GM23338 (cell line): Measurements from ENCODE around the gene LEFTY2. TPM values are rescaled to one million over a fixed set of nuclear protein-coding genes. Genes with fewer than 3 reads are reported as not detected.

ENCODE experiments used
- ATAC-seq: fragments of 200-7000 bp; cut with Tn5 transposase; 3 replicates; pipeline ENCODE4 v1.9.1; 2020
- DNase-seq: peaks from one replicate; pipeline ENCODE4 v3.0.0-alpha.2; 2015; ENCODE audit warnings: low spot score
- H2AFZ ChIP-seq: fragments of 200-600 bp; sonication (generic); 2 replicates; pipeline ENCODE4 v1.8.0; 2016; ENCODE audit warnings: antibody characterized with exemption, mild to moderate bottlenecking, moderate library complexity
- H3F3A ChIP-seq: fragments of 200-600 bp; sonication (generic); replicated peaks from 2 replicates; pipeline ENCODE4 v1.8.0; 2017; ENCODE audit warnings: antibody characterized with exemption, mixed run types, low read depth
- H3K27ac ChIP-seq: fragments of 200-600 bp; sonication (generic); 2 replicates; pipeline ENCODE4 v1.6.1; 2016; ENCODE audit warnings: low read depth
- H3K27me3 ChIP-seq: fragments of 200-600 bp; sonication (generic); 2 replicates; pipeline ENCODE4 v1.8.0; 2016; ENCODE audit warnings: mild to moderate bottlenecking, mixed run types, moderate library complexity; ENCODE audit not compliant: insufficient read depth
- H3K36me3 ChIP-seq: fragments of 200-600 bp; sonication (generic); 2 replicates; pipeline ENCODE4 v1.8.0; 2016; ENCODE audit warnings: mild to moderate bottlenecking; ENCODE audit not compliant: insufficient read depth
- H3K4me1 ChIP-seq: fragments of 200-600 bp; sonication (generic); 2 replicates; pipeline ENCODE4 v1.8.0; 2016; ENCODE audit warnings: mild to moderate bottlenecking, moderate library complexity; ENCODE audit not compliant: insufficient read depth
- H3K4me2 ChIP-seq: fragments of 200-600 bp; sonication (generic); 2 replicates; pipeline ENCODE4 v1.7.1; 2017; ENCODE audit warnings: mixed run types
- H3K4me3 ChIP-seq: fragments of 200-600 bp; sonication (generic); 2 replicates; pipeline ENCODE4 v1.6.1; 2016; ENCODE audit warnings: mixed run types
- H3K79me2 ChIP-seq: fragments of 200-600 bp; sonication (generic); replicated peaks from 2 replicates; pipeline ENCODE4 v1.8.0; 2017; ENCODE audit warnings: mild to moderate bottlenecking; ENCODE audit not compliant: insufficient read depth
- H3K9me2 ChIP-seq: fragments of 200-600 bp; sonication (generic); 2 replicates; pipeline ENCODE4 v1.8.0; 2017; ENCODE audit not compliant: insufficient read depth
- H4K20me1 ChIP-seq: fragments of 200-600 bp; sonication (generic); replicated peaks from 2 replicates; pipeline ENCODE4 v1.8.0; 2017; ENCODE audit warnings: mild to moderate bottlenecking; ENCODE audit not compliant: insufficient read depth
- H3K27ac Mint-ChIP-seq: 2 replicates; pipeline ENCODE4 v1.8.0; 2020; ENCODE audit warnings: inconsistent platforms, mild to moderate bottlenecking, moderate library complexity, mixed read lengths
- H3K27me3 Mint-ChIP-seq: 3 replicates; pipeline ENCODE4 v1.8.0; 2022; ENCODE audit warnings: low read depth, mild to moderate bottlenecking, moderate library complexity, mixed read lengths, inconsistent platforms; ENCODE audit not compliant: insufficient read depth, poor library complexity
- H3K36me3 Mint-ChIP-seq: 3 replicates; pipeline ENCODE4 v1.8.0; 2021; ENCODE audit warnings: low read depth, mild to moderate bottlenecking, inconsistent platforms, moderate library complexity, mixed read lengths
- H3K4me1 Mint-ChIP-seq: 3 replicates; pipeline ENCODE4 v1.8.0; 2020; ENCODE audit warnings: mild to moderate bottlenecking, inconsistent platforms, mixed read lengths
- H3K4me3 Mint-ChIP-seq: 3 replicates; pipeline ENCODE4 v1.8.0; 2021; ENCODE audit warnings: moderate library complexity, mild to moderate bottlenecking, inconsistent platforms, mixed read lengths
- H3K9me3 Mint-ChIP-seq: 3 replicates; pipeline ENCODE4 v1.8.0; 2020; ENCODE audit warnings: moderate library complexity, mild to moderate bottlenecking, inconsistent platforms, mixed read lengths
- CREB1 ChIP-seq: fragments of 250-450 bp; sonication (Bioruptor Pico); IDR thresholded peaks from 2 replicates; pipeline ENCODE4 v1.5.0; 2020; ENCODE audit warnings: low read depth, mild to moderate bottlenecking, moderate library complexity
- CTCF ChIP-seq, 2 experiments: fragments of 200-600 bp in 1 of 2; sonication (generic) in 1 of 2; conservative IDR thresholded peaks; 2 replicates each; pipeline versions ENCODE4 v1.5.1 to v1.6.1; 2016 to 2017; ENCODE audit warnings: antibody characterized with exemption in 2 of 2, low read depth in 2 of 2, mild to moderate bottlenecking in 2 of 2, moderate library complexity in 1 of 2
- ETS1 ChIP-seq: IDR thresholded peaks from 2 replicates; pipeline ENCODE4 v1.6.1; 2016; ENCODE audit warnings: antibody characterized with exemption
- EZH2 ChIP-seq: fragments of 200-600 bp; sonication (generic); IDR thresholded peaks from one replicate; pipeline ENCODE4 v1.8.0; 2017; ENCODE audit warnings: antibody characterized with exemption, mild to moderate bottlenecking, low read depth; ENCODE audit not compliant: unreplicated experiment
- EZH2phosphoT487 ChIP-seq: fragments of 200-600 bp; sonication (generic); IDR thresholded peaks from one replicate; pipeline ENCODE4 v1.8.1; 2018; ENCODE audit warnings: antibody characterized with exemption; ENCODE audit not compliant: unreplicated experiment
- JUNB ChIP-seq: IDR thresholded peaks from one replicate; pipeline ENCODE4 v1.6.1; 2016; ENCODE audit warnings: antibody characterized with exemption; ENCODE audit not compliant: unreplicated experiment
- NANOG ChIP-seq: IDR thresholded peaks from 2 replicates; pipeline ENCODE4 v1.6.1; 2016; ENCODE audit warnings: antibody characterized with exemption, borderline replicate concordance
- POLR2AphosphoS5 ChIP-seq: IDR thresholded peaks from 2 replicates; pipeline ENCODE4 v1.6.1; 2016; ENCODE audit warnings: antibody characterized with exemption, low read depth
- REST ChIP-seq: IDR thresholded peaks from one replicate; pipeline ENCODE4 v1.6.1; 2018; ENCODE audit warnings: antibody characterized with exemption; ENCODE audit not compliant: unreplicated experiment
- STAT1 ChIP-seq: IDR thresholded peaks from one replicate; pipeline ENCODE4 v1.6.1; 2016; ENCODE audit warnings: antibody characterized with exemption; ENCODE audit not compliant: unreplicated experiment
- ZNF114 ChIP-seq: fragments of 250-450 bp; sonication (Bioruptor Pico); IDR thresholded peaks from 2 replicates; pipeline ENCODE4 v1.5.0; 2020; ENCODE audit warnings: mild to moderate bottlenecking, moderate library complexity
- ZNF331 ChIP-seq: fragments of 250-450 bp; sonication (Bioruptor Pico); IDR thresholded peaks from 2 replicates; pipeline ENCODE4 v1.5.0; 2020; ENCODE audit warnings: low read depth, mild to moderate bottlenecking, moderate library complexity
- ZNF462 ChIP-seq: fragments of 250-450 bp; sonication (Bioruptor Pico); IDR thresholded peaks from 2 replicates; pipeline ENCODE4 v1.5.0; 2020; ENCODE audit warnings: mild to moderate bottlenecking, moderate library complexity
- polyA plus RNA-seq: library from polyadenylated mRNA; unstranded; fragments of >200 nt; fragmentation: Nextera tagmentation; extraction: Ambion mirVana; gene quantifications from 2 replicates; pipeline ENCODE4 v1.2.1, GENCODE V29; 2016
- total RNA-seq: library from RNA; depleted of rRNA; stranded (reverse); fragments of >200 nt; shearing (Covaris generic); gene quantifications from 2 replicates; pipeline ENCODE4 v1.2.3, GENCODE V29; 2014

The LEFTY2 gene
- total and polyA plus RNA-seq, 2 experiments from 2014 or later: 8.3 to 12.4 TPM

- TF ChIP-seq STAT1 (no peak), REST (no peak), POLR2AphosphoS5 (no peak), JUNB (no peak), NANOG (no peak), EZH2 (no peak), EZH2phosphoT487 (no peak), ZNF331 (CRISPR knock-in tag) (no peak), ETS1 (no peak), ZNF462 (CRISPR knock-in tag) (no peak), CREB1 (no peak), CTCF (conservative IDR thresholded peaks at IDR 0.05; ENCODE audit: low read depth in 2 of 2) (no peak), ZNF114 (no peak)
- H3K4me3 ChIP-seq: no peak overlapping the region
- H2AFZ ChIP-seq: no peak overlapping the region
Measured at GRCh38 chr1:225917101-225917500, 23.9 kb downstream of the LEFTY2 start.

More at GRCh38 chr1:225917101-225917500, 23.9 kb downstream of the LEFTY2 start:
- Mint-ChIP-seq H3K27ac (peak overlapping the region; percentile 19; the same call in 1 of the 2 replicates), H3K4me3 (no peak overlapping the region), H3K4me1 (peaks cover 11% of the 10 kb centered on the region; the same call in 2 of the 3 replicates), H3K9me3 (no peaks in the 10 kb centered on the region), H3K36me3 (peaks cover 52% of the 10 kb centered on the region), H3K27me3 (peaks cover 5% of the 10 kb centered on the region)
- Histone ChIP-seq H3K4me2 (no peak overlapping the region), H3K79me2 (peaks cover 4% of the 10 kb centered on the region; the same call in 1 of the 2 replicates), H3K27ac (0 out of 2 replicates have a peak overlapping the region, but pooled peaks have one; percentile 55), H4K20me1 (0 out of 2 replicates have a peak, but pooled peaks cover 3% of the 10 kb centered on the region), H3K4me1 (peaks cover 5% of the 10 kb centered on the region; the same call in 1 of the 2 replicates), H3K27me3 (no peaks in the 10 kb centered on the region), H3K36me3 (peaks cover 25% of the 10 kb centered on the region), H3F3A (peaks cover 7% of the 10 kb centered on the region; the same call in 1 of the 2 replicates), H3K9me2 (no peaks in the 10 kb centered on the region)
- ATAC-seq (no peak), DNase-seq (no peak)
